GDM1 (cell line): ENCODE results near the gene TMEM108.

Experiments
- DNase-seq: peaks from one replicate; lab custom pipeline; 2025; lab: John Stamatoyannopoulos, UW

The TMEM108 gene

DNA sequence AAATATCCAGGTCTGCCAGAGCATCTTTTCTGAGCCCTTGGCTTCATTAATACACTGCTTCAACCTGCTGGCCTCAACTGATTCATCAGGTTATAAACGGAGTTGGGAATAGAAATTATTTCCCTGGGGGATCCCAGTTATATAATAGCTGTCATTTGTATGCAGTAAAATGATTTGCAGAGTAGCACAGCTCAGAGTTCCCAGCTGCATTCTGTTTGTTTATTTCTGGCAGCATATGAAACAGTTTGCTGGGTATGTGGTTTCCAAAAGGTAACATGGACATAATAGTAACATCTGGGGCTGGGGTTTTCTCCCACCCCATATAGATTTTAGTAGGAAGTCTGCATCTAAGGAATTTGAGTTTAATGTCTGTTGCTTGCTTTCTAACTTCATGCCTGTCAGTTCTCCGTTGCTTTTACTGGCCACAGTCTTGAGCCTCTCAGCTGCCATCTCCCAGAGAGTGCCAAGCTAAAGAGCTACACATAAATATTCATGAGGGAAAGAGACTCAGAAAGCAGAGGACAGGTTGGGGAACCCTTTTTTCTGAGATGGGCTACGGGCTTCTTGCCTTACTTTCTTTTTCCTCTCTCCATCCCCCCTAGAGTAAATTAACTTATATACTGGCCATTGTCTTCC, 124.6 kb downstream of the TMEM108 start:
- DNase-seq, result no peak

DNA sequence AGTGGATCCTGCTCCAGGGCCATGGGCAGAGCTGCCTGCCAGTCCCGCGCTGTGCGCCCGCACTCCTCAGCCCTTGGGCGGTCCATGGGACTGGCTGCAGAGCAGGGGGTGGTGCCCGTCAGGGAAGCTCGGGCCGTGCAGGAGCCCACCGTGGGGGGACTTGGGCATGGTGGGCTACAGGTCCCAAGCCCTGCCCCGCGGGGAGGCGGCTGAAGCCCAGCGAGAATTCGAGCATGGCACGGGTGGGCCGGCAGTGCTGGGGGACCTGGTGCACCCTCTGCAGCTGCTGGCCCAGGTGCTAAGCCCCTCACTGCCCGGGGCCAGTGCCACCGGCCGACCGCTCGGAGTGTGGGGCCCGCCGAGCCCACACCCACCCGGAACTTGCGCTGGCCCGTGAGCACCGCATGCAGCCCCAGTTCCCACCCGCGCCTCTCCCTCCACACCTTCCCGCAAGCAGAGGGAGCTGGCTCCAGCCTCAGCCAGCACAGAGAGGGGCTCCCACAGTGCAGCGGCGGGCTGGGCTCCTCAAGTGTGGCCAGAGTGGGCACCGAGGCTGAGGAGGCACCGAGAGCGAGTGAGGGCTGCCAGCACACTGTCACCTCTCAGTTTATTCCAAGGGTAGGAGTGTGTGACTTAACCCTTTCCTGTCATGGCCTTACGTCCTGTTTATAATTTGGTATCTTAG, 129.3 kb downstream of the TMEM108 start:
- DNase-seq, result no peak

DNA sequence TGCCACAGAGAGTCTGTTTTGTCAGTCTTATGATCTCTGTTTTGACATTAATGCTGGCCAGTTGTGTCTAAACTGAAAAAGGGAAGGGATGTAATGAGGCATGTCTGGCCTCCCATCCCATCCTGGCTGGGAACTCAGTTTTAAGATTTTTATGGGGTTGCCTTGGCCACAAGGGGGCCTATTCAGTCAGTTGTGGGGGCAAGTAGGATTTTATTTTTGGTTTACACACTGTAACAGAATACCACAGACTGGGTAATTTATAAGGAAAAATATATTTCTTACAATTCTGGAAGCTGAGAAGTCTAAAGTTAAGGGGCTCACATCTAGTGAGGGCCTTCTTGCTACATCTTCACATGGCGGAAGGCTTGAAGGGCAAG, 129.8 kb downstream of the TMEM108 start:
- DNase-seq, result no peak

DNA sequence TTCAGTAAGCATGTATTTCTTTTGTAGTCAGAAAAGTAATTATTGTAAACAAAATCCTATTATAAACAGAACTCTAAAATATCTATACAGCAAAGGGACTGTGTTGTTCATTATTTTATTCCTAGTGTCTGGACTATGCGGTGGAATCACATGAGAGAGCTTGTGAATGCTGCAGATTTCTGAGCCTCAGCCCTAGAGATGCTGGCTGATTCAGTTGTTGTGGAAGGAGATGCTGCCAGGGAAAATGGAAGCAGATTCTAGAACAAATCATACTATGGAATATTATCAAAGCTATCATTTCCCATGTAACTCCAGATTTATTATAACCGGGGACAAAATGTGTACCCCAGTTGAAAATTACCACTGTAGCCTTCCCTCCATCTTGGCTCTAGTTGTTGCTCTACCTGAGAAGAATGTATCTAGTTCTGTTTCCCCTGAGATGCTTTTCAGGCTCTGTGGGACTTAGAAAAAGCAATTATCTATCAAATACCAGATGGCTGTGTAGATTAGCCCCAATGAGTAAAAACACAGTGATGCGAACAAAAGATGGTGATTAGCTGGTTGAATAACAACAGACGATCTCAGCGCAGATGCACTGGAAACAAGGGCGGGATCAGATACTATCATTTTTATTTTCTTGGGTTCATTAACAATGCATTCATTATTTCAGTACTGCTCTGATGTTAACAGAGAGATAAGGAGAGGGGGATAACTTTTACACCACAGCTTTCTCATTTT, 131.3 kb downstream of the TMEM108 start:
- no peak for DNase-seq

DNA sequence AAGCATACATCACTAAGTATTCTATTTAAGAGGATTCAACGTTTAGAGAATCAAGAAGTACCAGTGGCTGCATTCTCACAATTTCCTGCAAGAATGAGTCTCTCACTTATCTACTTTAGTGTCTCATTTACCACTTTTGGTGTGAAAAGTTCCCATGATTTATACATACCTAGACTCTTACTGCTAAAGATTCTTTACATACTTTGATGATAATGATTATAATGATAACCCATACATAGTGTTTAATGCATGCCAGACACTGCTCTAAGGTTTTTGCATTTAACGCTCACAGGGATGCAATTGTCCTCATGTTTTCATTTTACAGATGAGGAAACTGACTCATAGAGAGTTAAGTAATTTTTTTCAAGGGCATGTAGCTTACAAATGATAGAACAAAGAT, 133.6 kb downstream of the TMEM108 start:
- DNase-seq, result no peak

DNA sequence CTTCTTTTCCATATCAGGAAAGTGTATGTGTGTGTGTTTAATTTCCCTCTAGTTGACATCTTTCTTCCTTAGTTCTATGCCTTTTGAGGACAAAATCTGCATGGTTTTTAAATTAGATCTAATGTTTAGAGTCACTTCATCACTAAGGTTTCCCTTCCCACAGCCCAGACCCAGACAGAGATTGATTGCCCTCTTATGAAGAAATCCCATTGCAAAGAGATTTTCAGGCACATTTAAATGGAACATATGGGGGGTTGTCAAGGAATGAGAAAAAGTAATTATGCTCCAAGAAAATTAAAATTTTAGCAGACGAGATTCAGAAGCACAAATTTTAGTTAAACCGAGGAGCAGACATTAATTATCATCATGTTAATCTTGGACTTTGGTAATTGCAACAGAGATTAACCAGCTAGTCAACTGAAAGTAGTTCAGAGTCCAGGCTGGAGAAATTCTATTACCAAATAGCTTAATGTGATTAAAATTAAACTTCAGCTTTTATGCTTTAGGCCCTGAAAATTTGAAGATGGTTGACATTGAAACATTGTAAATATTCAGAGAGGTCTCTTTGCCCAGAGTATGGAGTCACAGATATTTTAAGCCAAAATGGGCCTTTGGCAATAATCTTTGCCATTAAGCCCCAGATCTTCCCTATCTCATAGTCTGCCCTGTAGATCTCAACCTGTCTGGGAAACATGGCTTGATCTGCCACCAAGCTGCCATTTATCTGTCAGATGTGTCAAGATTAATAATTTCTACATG, 143.4 kb downstream of the TMEM108 start:
- DNase-seq, result no peak

DNA sequence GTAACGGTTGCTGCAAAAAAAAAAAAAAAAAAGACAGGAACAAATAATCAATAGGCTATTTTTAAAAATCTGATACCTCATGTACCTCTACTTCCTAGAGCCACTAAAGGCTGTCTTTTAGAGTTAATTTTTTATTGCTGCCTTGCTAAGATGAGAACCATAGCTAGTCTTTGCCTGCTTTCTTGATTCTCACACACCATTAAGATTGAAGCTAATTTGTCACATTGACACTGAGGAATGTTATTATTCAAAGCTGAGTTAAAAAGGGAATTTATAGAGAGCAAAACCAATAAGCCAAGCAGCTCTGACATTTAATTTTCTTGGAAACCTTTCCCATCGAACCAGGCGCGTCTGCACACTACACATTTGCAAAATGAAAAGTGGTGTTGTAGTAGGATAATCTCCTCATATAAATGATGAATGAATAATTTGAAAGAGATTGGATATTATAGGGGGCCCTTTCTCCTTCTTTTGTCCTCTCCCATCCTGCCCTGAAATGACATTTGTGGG, 149.7 kb downstream of the TMEM108 start:
- DNase-seq, result no peak

DNA sequence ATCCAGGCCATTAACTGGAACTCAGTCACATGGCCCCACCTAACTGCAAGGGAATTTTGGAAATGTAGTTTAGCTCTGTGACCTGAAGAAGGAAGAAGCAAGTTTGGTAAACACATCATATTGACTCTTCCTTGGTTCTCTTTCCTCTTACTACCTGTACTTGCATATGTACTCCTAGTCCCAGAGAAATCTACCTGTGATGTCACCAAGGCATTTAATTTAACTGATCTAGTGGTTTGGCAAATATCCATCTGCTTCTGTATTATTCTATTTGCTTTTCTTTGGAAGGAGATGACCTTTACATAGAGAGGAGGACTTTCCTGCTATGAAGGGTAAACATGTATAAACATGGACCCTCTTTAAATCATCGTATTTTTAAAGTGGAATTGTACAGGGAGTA, 150.8 kb downstream of the TMEM108 start:
- DNase-seq, result no peak

DNA sequence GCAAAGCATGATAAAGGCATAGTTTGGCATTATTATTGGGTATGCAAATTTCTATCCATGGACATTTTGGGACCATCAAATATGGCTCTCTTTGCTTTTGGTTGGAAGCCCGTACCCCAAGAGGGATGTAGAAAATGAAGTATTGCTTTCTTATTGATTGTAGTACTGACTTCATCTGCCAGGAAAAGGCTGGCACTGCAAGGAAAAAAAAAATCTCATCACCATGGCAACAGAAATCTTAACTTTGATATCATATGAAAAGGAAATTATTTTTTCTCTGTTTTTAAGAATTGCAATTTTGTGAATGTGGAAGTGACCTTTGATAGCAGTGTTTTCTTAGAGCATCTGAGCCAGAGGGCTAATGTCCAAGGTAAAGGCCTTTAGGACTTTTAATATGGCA, 151.7 kb downstream of the TMEM108 start:
- DNase-seq, result no peak

DNA sequence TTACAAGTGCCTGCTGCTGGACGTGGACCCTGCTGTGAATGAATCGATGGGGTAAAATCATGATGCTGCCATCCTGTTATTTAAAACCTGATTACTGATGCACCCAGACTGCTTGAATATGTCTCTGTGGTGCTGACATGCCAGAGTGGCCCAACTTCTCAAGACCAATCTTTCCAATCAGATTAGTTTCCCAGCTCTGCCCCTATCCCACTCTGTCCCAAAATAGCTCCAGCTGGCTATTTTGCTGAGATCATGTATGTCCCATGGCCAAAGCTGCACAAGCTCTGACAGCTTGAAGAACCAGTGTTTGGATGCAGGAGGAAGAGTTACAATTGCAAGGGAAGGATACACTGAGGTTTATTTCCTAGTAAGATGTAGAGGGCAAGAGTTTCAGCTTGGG, 153.6 kb downstream of the TMEM108 start:
- DNase-seq, result no peak

DNA sequence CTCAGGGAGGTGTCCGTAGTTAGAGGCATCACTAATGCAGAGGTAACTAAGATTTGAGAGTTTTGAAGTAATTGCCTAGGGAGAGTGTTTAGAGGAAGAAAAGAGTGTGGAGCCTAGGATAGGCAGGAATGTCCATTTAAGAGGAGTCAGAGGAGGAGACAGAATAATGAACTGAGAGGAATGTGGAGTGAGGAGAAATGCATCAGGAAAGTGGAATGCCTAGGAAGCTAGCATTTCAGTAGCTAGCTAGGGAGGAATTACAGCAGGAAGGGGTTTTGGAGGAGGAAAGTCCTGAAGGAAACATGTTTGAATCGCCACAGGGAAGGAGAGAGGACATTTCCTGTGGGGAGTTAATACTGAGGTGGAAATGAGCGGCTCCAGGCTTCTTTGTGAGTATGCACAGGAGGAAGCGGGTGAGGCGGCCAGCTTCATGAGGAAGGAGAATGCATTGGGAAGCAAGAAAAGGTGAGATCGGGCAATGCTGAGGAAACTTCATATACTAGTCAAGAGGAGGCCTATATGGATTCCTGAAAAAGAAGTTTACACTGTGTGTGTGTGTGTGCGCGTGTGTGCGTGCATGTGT, 154.3 kb downstream of the TMEM108 start:
- DNase-seq, result no peak

DNA sequence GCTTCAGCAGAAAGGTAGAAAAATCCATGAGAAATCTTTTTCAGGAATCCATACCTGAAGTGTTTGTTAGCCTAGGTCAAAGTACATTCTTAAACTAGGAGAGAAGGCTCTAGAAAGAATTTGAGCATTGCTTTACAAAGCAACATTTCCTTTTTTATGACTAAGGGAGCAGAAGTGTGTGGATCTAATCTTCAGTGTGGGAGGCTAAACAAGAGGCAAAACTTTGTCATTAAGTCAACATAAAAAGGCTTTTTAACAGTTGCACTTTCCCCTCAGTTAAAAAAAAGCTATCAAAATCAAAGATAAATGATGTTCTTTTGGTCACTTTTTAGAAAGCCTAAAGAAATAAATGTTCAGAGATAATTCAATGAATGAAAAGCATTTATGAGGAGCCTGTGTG, 154.8 kb downstream of the TMEM108 start:
- no peak for DNase-seq

DNA sequence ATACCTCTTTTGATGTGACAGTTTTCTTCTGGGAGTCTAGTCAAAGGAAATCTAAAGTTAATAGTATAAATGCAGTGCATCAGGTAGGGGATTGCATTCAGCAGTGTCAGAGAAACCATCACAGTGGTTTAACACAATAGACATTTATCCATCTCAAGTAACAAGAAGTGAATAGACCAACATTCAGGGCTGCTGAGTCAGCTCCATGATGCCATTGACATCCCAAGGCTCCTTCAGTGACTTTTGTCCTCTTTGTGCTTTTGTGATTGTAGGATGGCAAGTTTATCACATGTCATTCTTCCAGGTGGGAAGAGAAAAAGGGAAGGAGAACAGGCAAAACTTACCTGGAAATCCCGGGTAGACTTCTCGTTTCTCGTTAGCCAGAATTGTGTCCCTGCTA, 158.3 kb downstream of the TMEM108 start:
- no peak for DNase-seq

DNA sequence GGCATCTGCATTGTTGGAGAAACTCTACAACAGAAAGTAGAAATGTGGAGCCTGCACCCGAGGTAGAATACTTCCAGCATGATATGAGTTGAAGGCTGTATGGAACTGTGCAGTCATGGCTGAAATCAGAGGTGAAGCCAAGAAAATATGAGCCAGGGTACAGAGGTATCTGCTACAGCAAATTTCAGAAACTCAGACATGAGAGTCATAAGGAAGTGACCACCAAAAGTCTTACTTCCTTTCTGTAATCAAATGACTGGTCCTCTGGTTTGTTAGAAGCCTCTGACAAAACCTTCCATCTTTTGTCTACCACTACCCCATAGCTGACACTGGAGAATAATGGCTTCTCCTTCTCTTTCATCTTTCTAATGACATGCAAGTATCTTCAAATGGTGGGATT, 159.4 kb downstream of the TMEM108 start:
- DNase-seq, result no peak

DNA sequence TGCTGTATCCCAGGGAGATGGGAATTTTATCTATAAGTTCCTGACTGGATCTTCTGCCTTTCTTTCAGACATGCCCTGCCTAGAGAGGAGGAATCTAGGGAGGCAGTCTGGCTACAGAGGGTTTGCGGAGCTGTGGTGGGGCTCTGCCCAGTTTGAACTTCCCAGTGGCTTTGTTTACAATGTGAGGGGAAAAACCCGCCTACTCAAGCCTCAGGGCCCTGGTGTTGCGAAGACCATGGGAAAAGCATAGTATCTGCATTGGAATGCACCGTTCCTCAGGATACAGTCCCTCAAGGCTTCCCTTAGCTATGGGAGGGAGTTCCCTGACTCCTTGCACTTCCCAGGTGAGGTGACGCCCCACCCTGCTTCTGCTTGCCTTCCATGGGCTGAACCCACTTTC, 168.7 kb downstream of the TMEM108 start:
- no peak for DNase-seq

DNA sequence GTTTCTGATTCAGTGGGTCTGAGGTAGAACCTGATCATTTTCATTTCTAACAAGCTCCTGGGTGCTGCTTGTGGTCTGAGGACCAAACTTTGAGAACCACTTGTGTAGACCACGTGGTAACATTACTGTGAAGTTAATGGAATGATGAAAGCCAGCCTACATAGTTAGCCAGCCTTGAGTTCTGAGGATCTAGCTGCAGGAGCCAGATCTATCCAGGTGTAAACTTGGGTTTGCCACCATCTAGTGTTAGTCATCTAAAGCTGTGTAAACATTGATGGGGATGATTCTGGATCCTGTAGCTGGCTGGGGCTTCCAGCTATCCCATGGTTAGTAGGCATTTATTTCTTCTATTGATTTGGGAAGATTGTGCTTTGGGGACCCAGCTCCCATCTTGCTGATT, 170.0 kb downstream of the TMEM108 start:
- no peak for DNase-seq

DNA sequence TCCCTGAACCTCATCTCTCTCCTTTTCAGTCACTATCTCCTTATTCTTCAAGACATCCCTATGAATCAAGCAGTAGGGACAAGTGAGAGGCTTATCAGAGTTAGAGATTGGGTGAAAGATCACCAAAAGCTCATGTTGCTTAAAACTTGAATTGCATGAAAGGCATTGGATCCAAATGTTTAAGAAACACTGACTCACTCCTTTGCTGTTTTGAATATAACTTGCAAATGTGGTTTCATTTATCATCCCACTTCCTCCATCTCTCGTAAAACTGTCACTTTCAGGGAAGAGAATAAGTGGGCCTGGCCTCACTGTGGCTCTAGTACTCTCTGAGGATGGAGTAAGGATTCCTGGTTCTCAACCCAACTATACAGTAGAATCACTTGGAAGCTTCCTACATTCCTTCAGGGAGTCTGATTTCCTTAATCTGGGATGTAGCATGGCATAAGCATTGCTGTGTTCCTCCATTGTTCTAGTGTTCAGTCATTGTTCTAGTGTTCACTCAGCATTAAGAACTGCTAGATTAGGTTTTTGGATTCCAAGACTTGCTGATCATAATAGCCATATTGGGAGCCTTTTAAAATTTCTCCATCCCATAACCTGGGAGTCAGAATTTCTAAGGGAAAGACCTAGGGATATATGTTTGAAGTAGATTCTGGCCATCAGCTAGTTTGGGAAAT, 171.8 kb downstream of the TMEM108 start:
- DNase-seq, result peak; percentile 15

DNA sequence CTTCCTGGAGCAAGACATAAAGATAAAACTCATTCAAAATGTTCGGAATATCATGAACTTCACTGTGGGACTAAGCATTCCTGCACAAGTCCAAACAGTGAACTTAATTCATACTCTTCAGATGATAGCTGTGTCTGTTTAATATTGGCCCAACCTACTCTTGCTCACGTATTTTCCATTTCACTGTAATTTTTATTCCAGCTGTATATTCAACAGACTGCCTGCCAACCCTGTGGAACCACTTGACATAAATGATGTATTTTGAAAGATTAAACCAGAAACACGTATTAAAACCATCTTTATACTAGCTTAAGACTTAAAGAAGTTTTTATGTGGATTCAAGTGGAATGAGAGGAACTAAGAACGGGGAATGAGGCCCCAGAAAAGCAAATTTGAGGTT, 172.5 kb downstream of the TMEM108 start:
- no peak for DNase-seq

DNA sequence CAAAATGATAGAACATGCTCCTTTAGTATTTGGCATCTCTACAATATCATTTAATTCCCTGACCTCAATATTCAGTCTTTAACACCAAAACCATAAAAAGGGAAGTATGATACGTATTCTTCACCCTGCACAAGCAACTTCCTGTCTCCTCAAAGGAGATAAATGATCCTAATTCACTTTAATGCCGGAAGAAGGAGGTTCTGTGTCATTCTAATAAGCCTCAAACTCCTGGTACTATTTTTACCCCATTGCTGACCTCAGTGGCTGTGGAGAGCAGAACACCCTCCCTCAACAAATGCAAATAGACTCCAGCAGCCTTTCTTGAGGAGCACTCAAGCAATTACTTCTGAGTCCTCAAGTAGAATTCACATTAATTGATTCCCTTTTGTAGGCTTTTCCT, 173.3 kb downstream of the TMEM108 start:
- DNase-seq, result peak; percentile 63

DNA sequence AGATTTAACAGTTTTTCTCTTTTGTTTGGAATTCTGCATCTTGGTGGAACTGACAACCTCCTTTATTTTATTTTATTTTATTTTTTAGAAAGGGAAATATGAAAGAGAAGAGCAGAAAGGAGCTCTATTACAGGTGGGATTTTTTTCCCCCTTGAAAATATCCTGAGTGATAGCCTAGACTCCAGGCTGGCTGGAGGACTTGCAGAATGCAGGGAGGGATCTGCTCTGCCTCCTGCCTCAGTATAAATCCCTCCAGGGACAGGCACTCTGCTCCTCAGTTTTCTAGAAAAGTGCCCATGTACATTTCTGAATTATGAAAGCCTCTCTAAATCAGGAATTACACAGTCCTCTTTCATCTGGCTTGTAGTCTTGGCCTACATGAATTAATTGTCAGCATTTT, 173.7 kb downstream of the TMEM108 start:
- DNase-seq, result no peak

DNA sequence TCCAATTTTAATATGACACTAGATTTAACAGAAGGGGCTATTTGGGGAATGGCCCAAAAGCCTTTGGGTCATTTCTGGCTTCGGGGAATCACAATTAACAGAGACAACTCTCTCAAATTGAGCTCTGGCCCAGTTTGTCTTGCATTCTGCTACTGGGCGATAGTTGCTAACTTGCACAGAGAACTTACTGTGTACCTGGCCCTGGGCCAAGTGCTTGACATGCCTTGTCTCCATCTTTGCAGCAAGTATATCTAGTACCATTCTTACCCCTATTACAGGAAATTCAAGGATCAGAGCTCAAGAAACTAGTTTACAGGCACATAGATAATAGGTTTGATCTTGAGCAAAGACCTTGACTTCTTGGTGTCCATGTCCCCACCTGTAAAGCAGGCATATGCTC, 175.7 kb downstream of the TMEM108 start:
- no peak for DNase-seq

DNA sequence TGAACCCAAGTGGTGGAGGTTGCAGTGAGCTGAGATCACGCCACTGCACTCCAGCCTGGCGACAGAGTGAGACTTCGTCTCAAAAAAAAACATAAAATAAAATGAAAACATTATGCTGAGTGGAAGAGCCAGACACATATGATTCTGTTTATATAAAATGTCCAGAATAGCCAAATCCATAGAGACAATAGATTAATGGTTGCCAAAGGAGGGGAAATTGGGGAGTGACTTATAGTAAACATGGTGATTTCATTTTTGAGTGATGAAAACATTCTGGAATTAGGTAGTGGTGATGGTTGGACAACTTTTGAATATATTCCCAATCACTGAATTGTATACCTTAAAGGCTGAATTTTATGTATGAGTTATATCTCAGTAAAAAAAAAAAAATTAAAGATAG, 189.6 kb downstream of the TMEM108 start:
- no peak for DNase-seq
